DMS 273 (cell line): Measurements from ENCODE around the gene STK31.
"Not testable (repeated sequence)": the region's sequence is repeated elsewhere in the genome, so short reads cannot be mapped to it uniquely, and the experiment has no call there.

Experiments used
- DNase-seq: peaks from one replicate; lab custom pipeline; 2025; ENCODE audit not compliant: unreplicated experiment; lab: John Stamatoyannopoulos, UW

Gene STK31

GRCh38 chr7:23788843-23789242 lies 78.8 kb downstream of the STK31 start:
- DNase-seq, result no peak

GRCh38 chr7:23791721-23792120 lies 81.7 kb downstream of the STK31 start:
- DNase-seq, result peak; percentile 56

DNA sequence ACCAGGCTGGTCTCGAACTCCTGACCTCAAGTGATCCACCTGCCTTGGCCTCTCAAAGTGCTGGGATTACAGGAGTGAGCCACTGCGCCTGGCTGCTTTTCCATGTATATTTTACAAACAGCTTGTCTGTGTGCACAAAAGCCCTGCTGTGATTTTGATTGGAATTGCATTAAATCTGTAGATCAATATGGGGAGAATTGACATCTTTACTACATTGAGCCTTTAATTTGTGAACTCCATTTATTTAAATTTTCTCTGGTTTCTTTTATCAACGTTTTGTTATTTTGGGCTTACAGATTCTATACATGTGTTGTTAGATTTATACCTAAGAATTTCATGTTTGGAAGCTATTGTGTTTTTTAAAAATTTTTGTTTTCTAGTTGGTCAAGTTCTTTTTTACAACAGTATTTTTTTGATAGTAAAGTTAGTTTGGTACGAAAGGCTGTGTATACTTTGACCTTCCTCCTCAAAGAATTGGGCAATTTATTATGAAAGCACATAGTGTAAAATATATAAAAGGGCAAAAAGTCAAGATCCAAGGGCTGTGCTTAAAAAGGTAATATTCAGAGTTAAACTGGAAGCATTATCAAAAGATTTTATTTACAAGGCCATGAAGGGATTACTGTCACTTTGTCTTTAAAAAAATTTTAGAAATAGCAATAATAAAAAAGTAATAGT lies 92.8 kb downstream of the STK31 start:
- DNase-seq, result peak; percentile 19

DNA sequence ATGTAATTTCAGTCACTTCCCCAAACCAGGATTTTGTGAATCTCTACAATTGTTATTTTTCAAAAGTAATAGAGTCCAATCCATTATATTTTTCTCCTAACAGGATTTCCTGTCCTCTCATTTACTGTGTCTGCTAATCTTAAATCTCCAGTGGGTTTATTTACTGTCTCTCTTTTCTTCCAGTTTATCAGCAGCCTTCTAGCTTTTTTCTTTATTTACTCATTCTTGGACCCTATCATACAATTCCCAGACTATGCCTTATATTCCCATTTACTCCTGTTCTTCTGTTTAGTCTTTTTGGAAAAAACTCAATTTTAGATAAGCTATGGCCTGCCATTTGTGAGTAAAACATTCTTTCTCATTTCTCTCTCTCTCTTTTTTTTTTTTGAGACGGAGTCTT lies 94.7 kb downstream of the STK31 start:
- no peak for DNase-seq

DNA sequence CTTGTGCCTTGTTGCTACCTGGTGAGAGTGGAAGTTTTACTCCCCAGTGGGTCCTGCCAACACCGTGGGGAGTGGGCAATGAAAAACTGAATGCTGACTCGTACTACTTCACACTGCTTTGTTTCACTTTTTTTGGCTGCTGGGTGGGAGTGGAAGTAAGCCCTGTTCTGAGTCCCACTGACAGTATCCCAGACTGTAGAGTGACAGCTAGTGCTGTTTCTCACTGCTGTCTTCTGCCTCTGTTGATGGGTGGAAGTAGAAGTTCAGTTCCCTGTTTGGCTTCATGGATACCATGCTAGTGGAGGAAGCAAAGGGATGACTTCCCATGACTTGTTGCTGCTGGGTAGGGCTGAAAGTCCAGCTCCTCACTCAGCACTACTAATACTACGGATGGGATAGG lies 98.4 kb downstream of the STK31 start:
- no peak for DNase-seq

GRCh38 chr7:23810099-23810498 lies 100.1 kb downstream of the STK31 start:
- DNase-seq, result no peak

DNA sequence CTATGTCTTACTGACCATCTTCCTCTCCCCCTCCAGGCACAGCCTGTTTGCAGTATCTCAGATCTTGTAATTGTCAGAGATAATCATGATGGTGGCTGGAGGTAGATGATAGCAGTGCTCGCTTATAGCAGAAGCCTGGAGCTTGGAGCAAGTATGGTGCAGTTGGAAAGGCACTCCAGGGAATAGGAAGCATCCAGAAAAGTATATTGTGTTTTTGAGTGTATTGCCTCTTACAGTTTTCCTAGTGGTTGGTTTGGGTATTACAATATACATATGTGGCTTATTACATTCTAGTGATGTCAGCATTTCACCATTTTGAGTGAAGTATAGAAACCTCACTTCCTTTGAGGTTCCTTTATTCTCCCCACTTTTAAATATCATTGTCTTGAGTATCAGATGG lies 101.5 kb downstream of the STK31 start:
- peak; percentile 47 for DNase-seq

DNA sequence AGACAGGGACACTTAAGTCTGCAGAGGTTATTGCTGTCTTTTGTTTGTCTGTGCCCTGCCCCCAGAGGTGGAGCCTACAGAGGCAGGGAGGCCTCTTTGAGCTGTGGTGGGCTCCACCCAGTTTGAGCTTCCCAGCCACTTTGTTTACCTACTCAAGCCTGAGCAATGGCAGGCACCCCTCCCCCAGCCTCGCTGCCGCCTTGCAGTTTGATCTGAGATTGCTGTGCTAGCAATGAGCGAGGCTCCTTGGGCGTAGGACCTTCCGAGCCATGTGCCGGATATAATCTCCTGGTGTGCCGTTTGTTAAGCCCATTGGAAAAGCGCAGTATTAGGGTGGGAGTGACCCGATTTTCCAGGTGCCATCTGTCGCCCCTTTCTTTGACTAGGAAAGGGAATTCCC lies 118.1 kb downstream of the STK31 start:
- not testable (repeated sequence) for DNase-seq

- DNase-seq, result not testable (repeated sequence)
Measured at GRCh38 chr7:23832733-23833132, 122.7 kb downstream of the STK31 start.

DNA sequence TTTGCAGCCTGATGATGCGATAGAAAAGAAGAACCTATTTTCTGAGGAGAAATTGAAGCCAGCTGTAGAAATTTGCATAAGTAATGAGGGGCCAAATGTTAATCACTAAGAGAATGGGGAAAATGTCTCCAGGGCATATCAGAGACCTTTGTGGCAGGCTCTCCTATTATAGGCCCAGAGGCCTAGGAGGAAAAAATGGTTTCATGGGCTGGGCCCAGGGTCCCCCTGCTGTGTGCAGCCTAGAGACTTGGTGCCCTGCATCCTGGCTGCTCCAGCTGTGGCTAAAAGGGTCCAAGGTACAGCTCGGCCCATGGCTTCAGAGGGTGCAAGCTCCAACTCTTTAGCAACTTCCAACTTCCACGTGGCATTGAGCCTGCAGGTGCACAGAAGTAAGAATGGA lies 123.4 kb downstream of the STK31 start:
- DNase-seq, result no peak

GRCh38 chr7:23844837-23845236 lies 134.8 kb downstream of the STK31 start:
- not testable (repeated sequence) for DNase-seq

- DNase-seq, result no peak
Measured at GRCh38 chr7:23852135-23852534, 142.1 kb downstream of the STK31 start.

DNA sequence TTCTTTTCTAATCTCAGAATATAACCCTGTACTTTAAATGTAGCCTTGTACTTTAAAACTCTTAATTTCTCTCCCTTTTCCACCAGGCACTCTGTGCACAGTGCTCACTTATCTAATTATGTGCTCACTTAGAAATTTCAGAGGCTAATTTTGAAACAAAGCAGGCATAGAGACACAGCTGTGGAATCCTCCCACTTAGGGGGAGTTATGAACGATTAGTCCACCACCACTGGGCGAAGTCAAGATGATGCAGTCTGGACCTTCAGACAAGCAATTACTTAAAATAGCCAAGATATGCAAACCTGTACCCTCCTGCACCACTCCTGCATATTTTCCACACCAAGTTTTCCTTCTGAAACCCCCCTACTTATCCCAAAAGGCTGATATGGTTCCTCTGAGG lies 143.0 kb downstream of the STK31 start:
- no peak for DNase-seq

- peak; percentile 74 for DNase-seq
Measured at GRCh38 chr7:23863209-23863787, 153.3 kb downstream of the STK31 start.

GRCh38 chr7:23864973-23865372 lies 155.0 kb downstream of the STK31 start:
- no peak for DNase-seq

- peak; percentile 75 for DNase-seq
Measured at GRCh38 chr7:23873306-23873705, 163.3 kb downstream of the STK31 start.

- DNase-seq, result not testable (repeated sequence)
Measured at GRCh38 chr7:23876526-23876925, 166.5 kb downstream of the STK31 start.
